IPS-NIHi7 (cell line): ENCODE results near the gene C17orf114.
"Not testable (repeated sequence)": the region's sequence is repeated elsewhere in the genome, so short reads cannot be mapped to it uniquely, and the experiment has no call there.

Experiments
- DNase-seq: peaks from one replicate; pipeline ENCODE4 v3.0.0; 2012; ENCODE audit warnings: mixed read lengths; ENCODE audit errors: extremely low spot score

The C17orf114 gene

GRCh38 chr17:4802228-4802627, at the start of gene C17orf114:
TSS of gene C17orf114 (minus strand) at chr17:4802328.
- DNase-seq, result no peak

DNA sequence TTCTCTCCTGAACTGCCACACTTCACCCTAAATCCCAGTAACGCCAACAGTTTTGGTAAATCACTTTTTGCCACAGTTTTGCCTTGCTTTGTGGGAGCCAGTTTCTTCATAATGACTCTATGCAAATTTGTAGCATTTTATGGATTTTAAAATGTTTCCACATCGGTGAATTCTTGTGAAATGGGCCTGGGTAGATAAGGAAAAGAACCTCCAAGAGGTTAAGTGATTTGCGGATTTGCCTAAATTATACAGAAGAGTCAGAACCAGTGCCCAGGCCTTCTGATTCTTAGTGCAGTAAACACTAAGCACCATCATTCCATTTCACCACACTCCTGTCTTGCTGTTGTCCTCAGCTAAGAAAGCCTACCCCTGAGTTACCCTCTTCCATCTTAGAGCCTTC, 49.0 kb upstream of the C17orf114 start:
- no peak for DNase-seq

GRCh38 chr17:4850246-4850645, 48.1 kb upstream of the C17orf114 start:
- DNase-seq, result no peak

DNA sequence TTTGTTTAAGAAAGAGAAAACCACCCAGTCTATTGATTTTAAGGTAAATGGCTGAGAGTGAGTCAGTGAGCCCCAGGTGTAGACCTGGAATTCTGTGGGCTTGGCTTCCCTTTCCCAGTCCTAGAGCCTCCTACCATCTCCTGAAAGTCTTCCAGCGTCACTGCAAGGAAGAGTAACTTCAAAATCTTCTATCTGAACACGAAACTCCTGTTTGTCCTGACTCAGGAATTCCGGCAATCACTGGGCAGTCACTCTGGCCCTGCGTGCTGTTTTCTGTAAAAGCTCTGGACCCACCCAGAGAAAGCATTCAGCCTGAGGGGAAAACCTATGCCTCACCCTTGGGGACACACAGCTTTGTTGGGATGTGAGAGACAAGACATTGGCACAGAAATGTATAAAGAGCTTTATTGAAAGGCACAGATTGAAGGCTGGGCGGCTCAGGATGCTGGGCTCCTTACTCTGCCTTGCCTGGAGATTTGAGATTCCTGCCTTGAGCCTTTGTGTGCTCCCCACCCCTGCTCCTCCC, 46.9 kb upstream of the C17orf114 start:
- DNase-seq, result no peak

DNA sequence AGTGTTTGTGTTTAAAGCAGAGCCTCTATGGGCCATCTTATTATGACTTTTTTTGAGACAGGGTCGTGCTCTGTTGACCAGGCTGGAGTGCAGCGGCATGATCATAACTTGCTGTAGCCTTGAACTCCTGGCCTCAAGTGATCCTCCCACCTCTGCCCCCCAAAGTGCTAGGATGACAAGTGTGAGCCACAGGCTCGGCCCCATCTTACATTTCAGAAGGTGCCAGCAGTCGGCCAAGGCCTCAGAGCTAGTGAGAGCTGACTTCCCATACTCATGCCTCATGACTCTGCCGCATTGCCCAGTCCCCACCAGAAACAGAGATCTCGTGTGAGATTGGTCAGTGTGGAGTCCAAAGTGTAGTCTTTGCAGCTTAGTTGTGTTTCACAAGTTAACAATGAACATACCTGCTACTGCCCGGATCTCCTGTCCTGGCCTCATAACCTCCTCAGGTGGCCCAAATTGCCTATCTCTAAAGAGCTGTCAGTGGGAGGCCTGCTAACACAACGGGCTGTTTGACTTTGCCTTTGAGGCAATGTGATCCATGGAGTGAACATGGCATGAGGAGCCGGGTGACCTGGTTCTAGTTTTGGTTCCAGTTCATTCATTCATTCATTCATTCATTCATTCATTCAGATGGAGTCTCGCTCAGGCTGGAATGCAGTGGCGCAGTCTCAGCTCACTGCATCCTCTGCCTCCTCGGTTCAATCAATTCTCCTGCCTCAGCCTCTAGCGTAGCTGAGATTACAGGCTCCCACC, 44.7 kb upstream of the C17orf114 start:
- DNase-seq, result no peak

DNA sequence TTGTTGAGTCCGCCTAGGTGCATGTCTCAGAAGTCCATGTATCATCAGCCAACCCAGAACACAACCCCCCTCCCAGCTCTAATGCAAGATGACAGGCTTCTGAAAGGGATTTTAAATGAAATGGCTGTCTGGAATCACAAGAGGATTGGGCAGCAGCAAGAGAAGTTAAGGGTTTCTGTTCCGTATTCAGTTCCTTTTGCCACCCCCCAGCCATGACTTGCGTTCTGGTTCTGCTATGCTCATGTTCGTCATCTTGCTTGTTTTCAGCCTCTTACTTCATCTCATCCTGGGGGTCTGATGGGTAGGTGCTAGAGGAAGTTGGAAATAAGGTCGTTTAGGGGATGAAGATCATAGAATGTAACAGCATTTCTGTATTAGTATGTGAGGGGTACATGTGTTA, 43.0 kb upstream of the C17orf114 start:
- DNase-seq, result no peak

DNA sequence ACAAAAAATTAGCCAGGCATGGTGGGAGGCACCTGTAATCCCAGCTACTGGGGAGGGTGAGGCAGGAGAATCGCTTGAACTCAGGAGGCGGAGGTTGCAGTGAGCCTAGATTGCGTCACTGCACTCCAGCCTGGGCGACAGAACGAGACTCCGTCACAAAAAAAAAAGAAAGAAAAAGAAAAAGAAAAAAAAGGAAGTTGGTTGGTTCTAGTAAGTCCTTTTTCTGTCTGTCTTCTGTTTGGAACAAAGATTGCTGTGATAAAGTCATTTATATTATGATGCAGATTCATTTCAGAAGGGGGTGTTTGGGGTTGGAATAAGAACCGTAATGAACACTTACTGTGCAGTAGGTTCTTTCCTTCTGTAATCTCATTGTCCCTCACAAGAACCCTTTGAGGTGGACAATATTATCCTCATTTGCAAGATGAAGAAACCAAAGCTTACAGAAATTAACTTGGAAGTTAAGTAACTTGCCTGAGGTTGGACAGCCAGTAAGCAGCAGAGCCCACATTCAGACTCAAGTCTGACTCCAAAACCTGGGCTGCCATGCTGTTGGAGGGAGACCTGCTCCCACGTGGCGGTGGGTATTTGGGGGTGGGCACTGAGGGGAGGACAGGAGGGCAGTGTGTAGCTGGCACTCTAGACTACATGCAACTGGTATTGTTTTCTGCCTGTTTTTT, 41.3 kb upstream of the C17orf114 start:
- DNase-seq, result no peak

GRCh38 chr17:4842376-4842775, 40.2 kb upstream of the C17orf114 start:
- no peak for DNase-seq

- DNase-seq, result no peak
Measured at GRCh38 chr17:4840893-4841242, 38.7 kb upstream of the C17orf114 start.

DNA sequence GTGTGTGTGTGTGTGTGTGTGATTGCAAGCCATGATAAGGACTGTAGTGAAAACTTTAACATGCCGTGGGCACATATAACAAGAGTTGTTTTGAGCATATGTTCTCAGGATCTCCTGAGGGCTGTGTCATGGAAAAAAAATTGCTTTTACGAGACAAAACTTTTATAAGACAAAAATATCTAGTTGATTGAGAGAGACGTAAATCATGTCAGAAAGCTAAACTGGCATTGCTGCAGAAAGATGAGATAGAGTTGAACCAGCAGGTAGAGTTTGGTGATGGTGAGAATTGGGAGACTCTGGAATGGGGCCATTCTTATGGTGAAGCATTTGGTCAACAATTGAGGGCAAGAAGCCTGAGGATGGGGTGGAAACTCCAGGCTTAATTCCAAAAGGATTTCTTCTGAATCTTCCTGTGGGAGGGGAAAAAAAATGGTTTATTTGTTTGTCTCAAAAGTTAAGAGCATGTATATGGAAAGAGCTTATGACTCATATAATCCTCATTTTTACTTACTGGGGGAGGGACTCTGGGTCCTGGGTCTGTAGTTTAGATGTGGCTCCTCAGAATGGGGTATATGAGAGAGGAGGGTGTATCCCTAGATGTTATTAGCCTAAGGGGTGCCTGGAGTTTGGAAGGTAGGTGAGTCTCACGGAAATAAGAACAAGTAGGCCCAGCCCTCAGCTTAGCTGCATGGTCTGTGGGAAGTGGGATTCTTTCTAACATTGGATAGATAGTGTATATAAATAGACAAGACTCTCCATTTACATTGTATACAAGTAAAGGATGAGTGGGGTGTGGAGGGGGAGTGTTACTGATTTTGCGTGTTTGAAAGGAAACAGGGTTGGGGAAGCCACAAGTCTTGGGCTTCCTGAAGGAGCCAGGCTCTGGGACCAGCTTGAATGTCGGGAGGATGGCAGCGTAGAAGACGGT, 38.1 kb upstream of the C17orf114 start:
- no peak for DNase-seq

- no peak for DNase-seq
Measured at GRCh38 chr17:4839221-4839620, 37.1 kb upstream of the C17orf114 start.

DNA sequence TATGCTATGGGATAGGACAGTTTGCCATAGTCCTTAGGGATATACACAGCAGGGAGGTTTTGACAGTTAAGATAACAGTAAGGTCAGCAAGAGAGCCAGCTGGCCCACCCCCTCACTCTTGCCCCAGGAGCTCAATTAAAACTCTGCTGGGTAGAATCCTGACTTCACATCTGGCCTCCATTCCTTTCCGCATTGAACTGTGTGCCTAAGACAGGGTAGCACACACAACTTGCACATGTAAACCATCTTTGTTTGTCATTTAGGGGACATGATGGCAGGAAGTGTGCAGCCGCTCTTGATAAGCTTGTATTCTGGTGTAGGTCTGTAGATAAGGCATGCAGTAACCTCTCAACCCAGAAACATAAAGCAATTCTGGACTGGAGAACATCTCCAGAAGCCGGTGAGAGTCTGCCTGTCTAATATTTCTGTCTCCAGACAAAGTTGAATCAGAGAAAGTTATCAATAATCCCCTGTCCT, 36.2 kb upstream of the C17orf114 start:
- no peak for DNase-seq

- DNase-seq, result no peak
Measured at GRCh38 chr17:4837471-4838308, 35.6 kb upstream of the C17orf114 start.

- DNase-seq, result no peak
Measured at GRCh38 chr17:4836221-4836620, 34.1 kb upstream of the C17orf114 start.

DNA sequence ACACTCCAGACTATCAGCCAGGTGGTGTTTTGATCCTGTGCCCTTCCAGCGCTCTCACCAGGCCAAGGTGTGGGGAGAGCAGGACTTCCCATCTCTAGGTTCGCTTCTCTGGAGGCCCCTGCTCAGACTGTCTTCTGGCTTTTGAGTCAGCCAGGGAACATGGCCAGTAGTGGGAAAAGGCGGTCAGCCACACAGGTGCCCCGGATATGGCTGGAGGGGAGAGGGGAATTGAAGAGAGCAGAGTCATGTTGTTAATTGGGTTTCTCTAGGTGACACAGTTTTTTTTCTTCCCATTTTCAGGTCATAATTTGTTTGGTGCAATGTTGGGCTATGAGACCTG, 32.5 kb upstream of the C17orf114 start:
- DNase-seq, result no peak

- DNase-seq, result no peak
Measured at GRCh38 chr17:4833941-4834680, 32.0 kb upstream of the C17orf114 start.

- peak; percentile 97 for DNase-seq
Measured at GRCh38 chr17:4833178-4833940, 31.2 kb upstream of the C17orf114 start, which contains the start of gene MINK1. TSS of gene MINK1 (plus strand) at chr17:4833340. CDS start at chr17:4833584, 244 bp downstream.

- not testable (repeated sequence) for DNase-seq
Measured at GRCh38 chr17:4832829-4833177, 30.7 kb upstream of the C17orf114 start.

- no peak for DNase-seq
Measured at GRCh38 chr17:4827399-4827798, 25.3 kb upstream of the C17orf114 start.
